ENCODE results near the gene ZNF326.

ZNF326 gene

DNA sequence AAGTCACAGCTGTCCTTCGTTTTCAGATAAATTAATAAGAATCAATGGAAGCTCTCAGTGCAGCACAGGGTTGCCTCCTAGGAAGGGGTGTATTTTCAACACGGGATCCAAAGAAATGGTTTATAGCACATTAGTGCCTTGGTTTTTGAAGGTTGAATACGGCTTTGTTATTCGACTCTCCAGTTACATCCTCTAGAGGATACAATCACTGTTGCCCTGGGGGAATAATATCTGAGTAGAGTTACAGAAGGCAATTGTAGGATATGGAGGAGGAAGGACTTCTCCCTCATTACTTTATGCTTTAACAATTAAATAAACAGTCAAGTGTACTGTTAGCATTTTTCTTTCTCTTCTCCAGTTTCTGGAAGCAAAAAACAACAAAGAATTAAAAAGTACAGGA lies 14.3 kb upstream of the ZNF326 start:
- TF ChIP-seq TEAD4 (IDR thresholded peaks at IDR 0.05) (no peak), EGR1 (IDR thresholded peaks at IDR 0.05) (no peak), TCF12 (IDR thresholded peaks at IDR 0.05; ENCODE audit: low read depth) (no peak), CREB1 (IDR thresholded peaks at IDR 0.05; ENCODE audit: low read depth) (no peak), YY1 (IDR thresholded peaks at IDR 0.05; ENCODE audit: low read depth) (no peak), FOXM1 (IDR thresholded peaks at IDR 0.05; ENCODE audit: borderline replicate concordance, low read depth) (no peak), CEBPB (IDR thresholded peaks at IDR 0.05) (no peak), ZBTB7A (IDR thresholded peaks at IDR 0.05; ENCODE audit: low read depth) (no peak)
- TF ChIP-seq, protein P1, sequence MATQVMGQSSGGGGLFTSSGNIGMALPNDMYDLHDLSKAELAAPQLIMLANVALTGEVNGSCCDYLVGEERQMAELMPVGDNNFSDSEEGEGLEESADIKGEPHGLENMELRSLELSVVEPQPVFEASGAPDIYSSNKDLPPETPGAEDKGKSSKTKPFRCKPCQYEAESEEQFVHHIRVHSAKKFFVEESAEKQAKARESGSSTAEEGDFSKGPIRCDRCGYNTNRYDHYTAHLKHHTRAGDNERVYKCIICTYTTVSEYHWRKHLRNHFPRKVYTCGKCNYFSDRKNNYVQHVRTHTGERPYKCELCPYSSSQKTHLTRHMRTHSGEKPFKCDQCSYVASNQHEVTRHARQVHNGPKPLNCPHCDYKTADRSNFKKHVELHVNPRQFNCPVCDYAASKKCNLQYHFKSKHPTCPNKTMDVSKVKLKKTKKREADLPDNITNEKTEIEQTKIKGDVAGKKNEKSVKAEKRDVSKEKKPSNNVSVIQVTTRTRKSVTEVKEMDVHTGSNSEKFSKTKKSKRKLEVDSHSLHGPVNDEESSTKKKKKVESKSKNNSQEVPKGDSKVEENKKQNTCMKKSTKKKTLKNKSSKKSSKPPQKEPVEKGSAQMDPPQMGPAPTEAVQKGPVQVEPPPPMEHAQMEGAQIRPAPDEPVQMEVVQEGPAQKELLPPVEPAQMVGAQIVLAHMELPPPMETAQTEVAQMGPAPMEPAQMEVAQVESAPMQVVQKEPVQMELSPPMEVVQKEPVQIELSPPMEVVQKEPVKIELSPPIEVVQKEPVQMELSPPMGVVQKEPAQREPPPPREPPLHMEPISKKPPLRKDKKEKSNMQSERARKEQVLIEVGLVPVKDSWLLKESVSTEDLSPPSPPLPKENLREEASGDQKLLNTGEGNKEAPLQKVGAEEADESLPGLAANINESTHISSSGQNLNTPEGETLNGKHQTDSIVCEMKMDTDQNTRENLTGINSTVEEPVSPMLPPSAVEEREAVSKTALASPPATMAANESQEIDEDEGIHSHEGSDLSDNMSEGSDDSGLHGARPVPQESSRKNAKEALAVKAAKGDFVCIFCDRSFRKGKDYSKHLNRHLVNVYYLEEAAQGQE (IDR thresholded peaks at IDR 0.05; ENCODE audit: low read depth) = no peak

DNA sequence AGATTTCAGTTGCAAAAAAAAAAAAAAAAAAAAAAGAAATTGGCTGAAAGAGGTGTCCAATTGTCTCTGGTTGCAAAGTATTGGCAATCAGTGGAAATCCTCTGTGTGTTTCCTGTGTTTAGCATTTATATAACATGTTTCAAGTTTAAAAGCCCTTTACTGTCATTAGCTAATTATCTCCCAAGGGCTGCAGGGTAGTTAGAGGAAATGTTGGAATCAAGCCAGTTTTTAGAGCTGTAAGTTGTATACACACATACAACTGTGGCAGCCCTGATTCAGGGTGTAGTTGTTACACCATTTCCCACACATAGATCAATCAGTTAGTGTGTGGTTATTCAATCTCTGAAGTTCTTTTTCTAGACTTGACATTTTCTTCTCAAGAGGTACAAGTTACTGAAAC lies 8.9 kb upstream of the ZNF326 start:
- no peak for TF ChIP-seq EGR1 (IDR thresholded peaks at IDR 0.05)
- 0 out of 2 replicates have a peak, but pooled peaks have one; percentile 47 for TF ChIP-seq NFIC (IDR thresholded peaks at IDR 0.05)
- TF ChIP-seq CREB1 (IDR thresholded peaks at IDR 0.05; ENCODE audit: low read depth) = no peak
- no peak for TF ChIP-seq FOXM1 (IDR thresholded peaks at IDR 0.05; ENCODE audit: borderline replicate concordance, low read depth)
- no peak for TF ChIP-seq YY1 (IDR thresholded peaks at IDR 0.05; ENCODE audit: low read depth)
- TF ChIP-seq CEBPB (IDR thresholded peaks at IDR 0.05) = no peak

DNA sequence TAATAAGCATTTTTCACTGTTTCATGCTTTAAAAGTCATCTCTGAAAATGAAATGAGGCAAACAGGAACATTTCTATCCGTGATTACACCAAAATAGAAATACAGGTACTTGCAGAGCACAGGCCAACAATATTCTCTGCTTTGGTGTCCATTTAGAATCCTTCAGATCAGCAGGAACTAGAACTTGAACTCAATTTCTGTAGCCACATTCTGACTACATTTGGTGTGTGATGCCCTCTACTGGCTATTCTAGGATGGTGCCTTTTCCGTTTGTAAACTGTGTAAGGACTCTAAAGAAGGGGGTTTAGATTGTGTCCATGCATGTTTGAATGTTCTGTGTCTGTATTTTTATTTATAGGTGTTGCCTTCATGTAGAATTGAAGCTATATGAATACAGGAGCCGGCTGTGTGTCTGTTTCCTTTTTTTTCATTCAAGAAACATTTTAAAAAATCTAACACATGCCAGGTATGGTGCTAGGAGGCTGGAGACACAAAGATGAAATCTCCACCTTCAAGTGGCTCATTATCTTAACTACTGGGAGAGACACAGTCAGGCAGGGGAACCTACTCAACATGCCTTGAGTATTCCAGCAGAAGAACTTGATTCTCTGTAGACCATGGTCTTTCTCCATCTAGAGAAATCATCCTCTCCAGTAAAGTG lies 7.6 kb upstream of the ZNF326 start:
- TF ChIP-seq TAF1 (IDR thresholded peaks at IDR 0.05; ENCODE audit: low read depth) (no peak), RAD21 (IDR thresholded peaks at IDR 0.05; ENCODE audit: low read depth) (peak; percentile 96), FOXM1 (IDR thresholded peaks at IDR 0.05; ENCODE audit: borderline replicate concordance, low read depth) (no peak)

DNA sequence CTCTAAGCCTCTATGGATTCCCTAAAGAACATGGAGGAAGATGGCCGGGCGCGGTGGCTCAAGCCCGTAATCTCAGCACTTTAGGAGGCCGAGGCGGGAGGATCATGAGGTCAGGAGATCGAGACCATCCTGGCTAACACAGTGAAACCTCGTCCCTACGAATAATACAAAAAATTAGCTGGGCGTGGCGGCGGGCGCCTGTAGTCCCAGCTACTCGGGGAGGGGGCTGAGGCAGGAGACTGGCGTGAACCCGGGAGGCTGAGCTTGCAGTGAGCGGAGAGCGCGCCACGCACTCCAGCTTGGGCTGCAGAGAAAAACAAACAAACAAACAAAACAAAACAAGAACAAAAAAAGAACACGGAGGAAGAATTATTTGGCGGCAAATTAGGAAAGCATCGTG lies 5.8 kb upstream of the ZNF326 start:
- TF ChIP-seq RAD21 (IDR thresholded peaks at IDR 0.05; ENCODE audit: low read depth) (no peak), EP300 (IDR thresholded peaks at IDR 0.05; ENCODE audit: borderline replicate concordance) (no peak), CREB1 (IDR thresholded peaks at IDR 0.05; ENCODE audit: low read depth) (no peak), NFIC (IDR thresholded peaks at IDR 0.05) (no peak), EGR1 (IDR thresholded peaks at IDR 0.05) (no peak), CEBPB (IDR thresholded peaks at IDR 0.05) (no peak), ZBTB7A (IDR thresholded peaks at IDR 0.05; ENCODE audit: low read depth) (no peak), FOXM1 (IDR thresholded peaks at IDR 0.05; ENCODE audit: borderline replicate concordance, low read depth) (no peak)

DNA sequence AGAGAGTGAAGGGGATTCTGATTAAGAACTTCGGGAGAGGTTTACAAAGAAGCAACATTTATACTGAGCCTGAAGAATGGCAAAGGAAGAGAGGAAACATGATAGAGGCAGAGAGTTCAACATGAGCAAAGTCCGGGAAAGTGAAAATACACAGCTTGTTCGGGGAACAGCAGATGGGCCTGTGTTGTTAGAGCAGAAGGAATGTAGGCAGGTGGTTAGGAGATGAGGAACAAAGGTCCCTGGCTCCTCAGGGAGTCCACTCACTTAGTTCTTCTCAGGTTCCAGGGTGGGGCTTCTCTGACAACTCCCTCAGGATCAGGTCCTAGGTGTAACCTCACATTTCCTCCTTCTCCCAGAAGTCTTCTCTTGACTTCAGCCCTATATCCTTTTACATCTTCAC lies 5.1 kb upstream of the ZNF326 start:
- TF ChIP-seq RAD21 (IDR thresholded peaks at IDR 0.05; ENCODE audit: low read depth) (no peak), ZBTB7A (IDR thresholded peaks at IDR 0.05; ENCODE audit: low read depth) (no peak), CEBPB (IDR thresholded peaks at IDR 0.05) (no peak), YY1 (IDR thresholded peaks at IDR 0.05; ENCODE audit: low read depth) (no peak), EP300 (IDR thresholded peaks at IDR 0.05; ENCODE audit: borderline replicate concordance) (no peak), FOXM1 (IDR thresholded peaks at IDR 0.05; ENCODE audit: borderline replicate concordance, low read depth) (no peak), TEAD4 (IDR thresholded peaks at IDR 0.05) (no peak), TCF12 (IDR thresholded peaks at IDR 0.05; ENCODE audit: low read depth) (no peak), NFIC (IDR thresholded peaks at IDR 0.05) (no peak), TAF1 (IDR thresholded peaks at IDR 0.05; ENCODE audit: low read depth) (no peak), CREB1 (IDR thresholded peaks at IDR 0.05; ENCODE audit: low read depth) (no peak), EGR1 (IDR thresholded peaks at IDR 0.05) (no peak)
- TF ChIP-seq, protein P2, sequence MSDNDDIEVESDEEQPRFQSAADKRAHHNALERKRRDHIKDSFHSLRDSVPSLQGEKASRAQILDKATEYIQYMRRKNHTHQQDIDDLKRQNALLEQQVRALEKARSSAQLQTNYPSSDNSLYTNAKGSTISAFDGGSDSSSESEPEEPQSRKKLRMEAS (IDR thresholded peaks at IDR 0.05) = no peak
- TF ChIP-seq, protein P3, sequence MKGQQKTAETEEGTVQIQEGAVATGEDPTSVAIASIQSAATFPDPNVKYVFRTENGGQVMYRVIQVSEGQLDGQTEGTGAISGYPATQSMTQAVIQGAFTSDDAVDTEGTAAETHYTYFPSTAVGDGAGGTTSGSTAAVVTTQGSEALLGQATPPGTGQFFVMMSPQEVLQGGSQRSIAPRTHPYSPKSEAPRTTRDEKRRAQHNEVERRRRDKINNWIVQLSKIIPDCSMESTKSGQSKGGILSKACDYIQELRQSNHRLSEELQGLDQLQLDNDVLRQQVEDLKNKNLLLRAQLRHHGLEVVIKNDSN (IDR thresholded peaks at IDR 0.05) = no peak
- TF ChIP-seq, protein P1 (IDR thresholded peaks at IDR 0.05; ENCODE audit: low read depth) = no peak

DNA sequence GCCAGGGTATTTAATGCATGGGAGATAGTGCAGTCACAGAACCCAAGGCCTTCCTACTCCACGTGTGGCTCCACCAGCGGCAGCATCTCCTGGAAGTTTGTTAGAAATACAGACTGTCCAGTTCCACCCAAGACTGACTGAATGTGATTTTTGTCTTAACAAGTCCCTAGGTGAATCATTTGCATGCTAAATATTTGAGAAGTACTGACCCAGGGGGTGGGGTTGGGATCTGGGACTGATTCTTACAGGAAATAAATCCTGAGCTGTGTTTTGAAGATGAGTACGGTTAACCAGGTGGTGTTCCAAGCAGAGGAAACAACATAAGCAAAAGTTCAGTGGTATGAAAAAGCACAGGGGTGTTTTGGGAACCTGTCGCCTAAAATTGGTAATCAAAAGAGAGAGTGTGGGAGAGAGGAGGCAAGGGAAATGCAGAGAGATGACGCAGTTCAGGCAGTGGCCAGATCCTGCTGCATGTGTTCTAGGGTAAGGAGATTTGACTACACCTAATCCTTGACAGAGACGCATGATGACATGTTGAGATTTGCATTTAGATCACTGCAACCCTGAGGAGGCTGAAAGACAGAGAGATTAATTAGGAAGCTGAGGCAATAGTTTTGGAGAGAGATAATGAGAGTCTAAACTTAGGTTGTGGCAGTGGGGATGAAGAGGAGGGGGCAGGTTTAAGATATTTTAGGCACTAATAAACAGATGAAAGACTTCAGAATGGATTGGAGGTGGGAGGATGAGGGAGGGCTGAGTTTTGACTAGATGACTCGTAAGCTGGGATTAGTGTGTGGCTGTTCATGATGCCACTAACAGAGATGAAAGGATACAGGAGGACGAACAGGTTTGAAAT lies 3.7 kb upstream of the ZNF326 start:
- TF ChIP-seq, protein P3 (IDR thresholded peaks at IDR 0.05) = no peak
- TF ChIP-seq TEAD4 (IDR thresholded peaks at IDR 0.05) = no peak
- TF ChIP-seq EGR1 (IDR thresholded peaks at IDR 0.05) = no peak
- TF ChIP-seq, protein P1 (IDR thresholded peaks at IDR 0.05; ENCODE audit: low read depth) = no peak
- TF ChIP-seq YY1 (IDR thresholded peaks at IDR 0.05; ENCODE audit: low read depth) = no peak
- TF ChIP-seq EP300 (IDR thresholded peaks at IDR 0.05; ENCODE audit: borderline replicate concordance) = no peak
- no peak for TF ChIP-seq TAF1 (IDR thresholded peaks at IDR 0.05; ENCODE audit: low read depth)
- TF ChIP-seq, protein P2 (IDR thresholded peaks at IDR 0.05) = no peak
- no peak for TF ChIP-seq TCF12 (IDR thresholded peaks at IDR 0.05; ENCODE audit: low read depth)
- no peak for TF ChIP-seq NFIC (IDR thresholded peaks at IDR 0.05)
- no peak for TF ChIP-seq RAD21 (IDR thresholded peaks at IDR 0.05; ENCODE audit: low read depth)
- TF ChIP-seq CREB1 (IDR thresholded peaks at IDR 0.05; ENCODE audit: low read depth) = no peak
- no peak for TF ChIP-seq ZBTB7A (IDR thresholded peaks at IDR 0.05; ENCODE audit: low read depth)
- TF ChIP-seq CEBPB (IDR thresholded peaks at IDR 0.05) = no peak
- no peak for TF ChIP-seq FOXM1 (IDR thresholded peaks at IDR 0.05; ENCODE audit: borderline replicate concordance, low read depth)
